DOHH2 (cell line): ENCODE results near the gene CFAP74.

Source experiments
- EZH2phosphoT487 ChIP-seq: fragments of 200-600 bp; sonication (generic); IDR thresholded peaks from 2 replicates; pipeline ENCODE4 v1.6.1; 2017; ENCODE audit warnings: borderline replicate concordance, mild to moderate bottlenecking, antibody characterized with exemption, low read length, moderate library complexity, mixed read lengths
- TF ChIP-seq, protein P1 (sequence below): fragments of 200-600 bp; sonication (generic); IDR thresholded peaks from one replicate; pipeline ENCODE4 v1.5.1; 2014; ENCODE audit warnings: antibody characterized with exemption, mild to moderate bottlenecking, low read depth, low read length; ENCODE audit not compliant: poor library complexity, severe bottlenecking

DNA sequence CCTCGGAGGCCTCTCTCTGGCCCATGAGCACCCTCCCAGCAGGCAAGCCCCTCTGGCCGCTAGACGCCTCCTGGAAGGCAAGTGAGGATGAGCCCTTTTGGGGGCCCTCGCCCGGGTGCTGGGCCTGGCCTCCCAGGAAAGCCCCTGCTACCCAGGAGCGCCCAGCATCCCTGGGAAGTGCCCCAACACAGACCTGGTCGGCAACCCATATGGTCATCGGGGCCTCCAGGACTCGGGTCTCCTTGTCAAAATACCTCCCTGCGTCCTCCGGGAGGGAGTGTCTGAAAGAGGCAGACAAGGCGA, 63.5 kb downstream of the CFAP74 start:
- TF ChIP-seq EZH2phosphoT487, result no peak
- TF ChIP-seq, protein P1, sequence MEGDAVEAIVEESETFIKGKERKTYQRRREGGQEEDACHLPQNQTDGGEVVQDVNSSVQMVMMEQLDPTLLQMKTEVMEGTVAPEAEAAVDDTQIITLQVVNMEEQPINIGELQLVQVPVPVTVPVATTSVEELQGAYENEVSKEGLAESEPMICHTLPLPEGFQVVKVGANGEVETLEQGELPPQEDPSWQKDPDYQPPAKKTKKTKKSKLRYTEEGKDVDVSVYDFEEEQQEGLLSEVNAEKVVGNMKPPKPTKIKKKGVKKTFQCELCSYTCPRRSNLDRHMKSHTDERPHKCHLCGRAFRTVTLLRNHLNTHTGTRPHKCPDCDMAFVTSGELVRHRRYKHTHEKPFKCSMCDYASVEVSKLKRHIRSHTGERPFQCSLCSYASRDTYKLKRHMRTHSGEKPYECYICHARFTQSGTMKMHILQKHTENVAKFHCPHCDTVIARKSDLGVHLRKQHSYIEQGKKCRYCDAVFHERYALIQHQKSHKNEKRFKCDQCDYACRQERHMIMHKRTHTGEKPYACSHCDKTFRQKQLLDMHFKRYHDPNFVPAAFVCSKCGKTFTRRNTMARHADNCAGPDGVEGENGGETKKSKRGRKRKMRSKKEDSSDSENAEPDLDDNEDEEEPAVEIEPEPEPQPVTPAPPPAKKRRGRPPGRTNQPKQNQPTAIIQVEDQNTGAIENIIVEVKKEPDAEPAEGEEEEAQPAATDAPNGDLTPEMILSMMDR, result no peak
